ENCODE data around the gene FBXO24. TPM values are rescaled to one million over a fixed set of nuclear protein-coding genes. Genes with fewer than 3 reads are reported as not detected.

Gene FBXO24
- total and polyA plus RNA-seq, 9 of the 15 experiments (the other 6 are each of a cell fraction or from before 2014, with no cell fraction given) = 0.17 to 0.95 (median 0.50) TPM

DNA sequence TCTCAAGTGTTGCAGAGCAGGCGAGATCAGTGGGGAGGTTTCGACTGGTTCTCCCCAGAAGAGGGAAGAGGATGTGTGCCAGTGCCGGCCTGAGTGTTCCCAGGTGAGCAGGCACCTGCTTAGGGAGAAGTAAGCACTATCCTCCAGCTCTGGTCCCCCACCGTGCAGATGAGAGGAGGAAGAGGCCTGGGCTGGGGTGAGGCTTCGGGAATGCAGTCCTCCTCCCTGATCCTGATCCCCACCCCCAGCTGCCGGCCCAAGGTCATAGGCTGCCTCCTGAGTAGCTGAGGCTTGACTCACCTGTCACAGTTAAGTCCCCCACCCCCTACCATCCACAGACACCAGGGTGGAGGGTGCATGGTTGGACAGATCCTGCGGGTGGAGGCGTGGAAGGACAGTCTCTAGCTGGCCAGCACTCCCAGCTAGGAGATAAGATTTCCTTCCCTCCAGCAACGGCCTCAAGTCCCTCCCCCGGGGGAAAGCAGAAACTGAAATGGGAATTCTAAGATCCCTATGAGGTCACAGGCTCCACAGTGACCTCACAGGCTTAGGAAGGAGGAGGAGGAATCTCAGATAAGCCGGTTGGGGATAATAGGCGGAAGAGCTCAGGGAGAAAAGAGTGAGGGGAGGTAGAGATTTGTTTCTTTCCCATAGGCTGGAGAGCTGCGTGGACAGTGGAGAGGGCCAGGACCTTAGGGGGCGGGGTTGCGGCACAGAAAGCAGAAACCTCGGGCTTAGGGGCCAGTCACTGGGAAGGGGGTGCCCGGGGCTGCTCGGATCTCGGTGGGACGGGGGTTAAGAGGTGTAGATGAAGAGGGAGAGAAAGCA, 1.2 kb upstream of the FBXO24 start (continued):
- TF ChIP-seq RREB1 (CRISPR knock-in tag; IDR thresholded peaks at IDR 0.05) (no peak), ATF7 (IDR thresholded peaks at IDR 0.05) (peak; percentile 81), PML (IDR thresholded peaks at IDR 0.05; ENCODE audit: low read length) (no peak), TAF7 (tag; IDR thresholded peaks at IDR 0.05) (no peak), SIN3A (IDR thresholded peaks at IDR 0.05; ENCODE audit: borderline replicate concordance in 2 of 2, control insufficient read depth in 1 of 2, low read depth in 2 of 2, low read length in 2 of 2) (peak in 1 of 2 experiments; percentile 18; a peak in 3 of 4 replicates), SMAD1 (IDR thresholded peaks at IDR 0.05; ENCODE audit: low read depth, low read length, partially characterized antibody) (no peak), DMBX1 (CRISPR knock-in tag; IDR thresholded peaks at IDR 0.05; ENCODE audit: borderline replicate concordance) (no peak), SIN3B (IDR thresholded peaks at IDR 0.05; ENCODE audit: low read depth) (peak; percentile 42; the same call in 1 of the 2 replicates), TARDBP (IDR thresholded peaks at IDR 0.05) (0 out of 2 replicates have a peak, but pooled peaks have one; percentile 23), CCAR2 (IDR thresholded peaks at IDR 0.05; ENCODE audit: low read depth, low read length) (no peak), ELF2 (CRISPR knock-in tag; IDR thresholded peaks at IDR 0.05) (0 out of 2 replicates have a peak, but pooled peaks have one; percentile 39), SREBF1 (IDR thresholded peaks at IDR 0.05; ENCODE audit: borderline replicate concordance, low read depth, low read length) (no peak), MYBL2 (IDR thresholded peaks at IDR 0.05; ENCODE audit: low read depth) (no peak), MYBL2 (CRISPR knock-in tag; IDR thresholded peaks at IDR 0.05; ENCODE audit: borderline replicate concordance) (no peak), PTBP1 (IDR thresholded peaks at IDR 0.05; ENCODE audit: low read depth, low read length) (no peak), ZNF75A (CRISPR knock-in tag; IDR thresholded peaks at IDR 0.05) (no peak), ZNF57 (CRISPR knock-in tag; IDR thresholded peaks at IDR 0.05) (no peak), L3MBTL2 (IDR thresholded peaks at IDR 0.05) (no peak), GTF2B (IDR thresholded peaks at IDR 0.05; ENCODE audit: extremely low read depth, insufficient read length) (no peak)
- TF ChIP-seq, protein P1, sequence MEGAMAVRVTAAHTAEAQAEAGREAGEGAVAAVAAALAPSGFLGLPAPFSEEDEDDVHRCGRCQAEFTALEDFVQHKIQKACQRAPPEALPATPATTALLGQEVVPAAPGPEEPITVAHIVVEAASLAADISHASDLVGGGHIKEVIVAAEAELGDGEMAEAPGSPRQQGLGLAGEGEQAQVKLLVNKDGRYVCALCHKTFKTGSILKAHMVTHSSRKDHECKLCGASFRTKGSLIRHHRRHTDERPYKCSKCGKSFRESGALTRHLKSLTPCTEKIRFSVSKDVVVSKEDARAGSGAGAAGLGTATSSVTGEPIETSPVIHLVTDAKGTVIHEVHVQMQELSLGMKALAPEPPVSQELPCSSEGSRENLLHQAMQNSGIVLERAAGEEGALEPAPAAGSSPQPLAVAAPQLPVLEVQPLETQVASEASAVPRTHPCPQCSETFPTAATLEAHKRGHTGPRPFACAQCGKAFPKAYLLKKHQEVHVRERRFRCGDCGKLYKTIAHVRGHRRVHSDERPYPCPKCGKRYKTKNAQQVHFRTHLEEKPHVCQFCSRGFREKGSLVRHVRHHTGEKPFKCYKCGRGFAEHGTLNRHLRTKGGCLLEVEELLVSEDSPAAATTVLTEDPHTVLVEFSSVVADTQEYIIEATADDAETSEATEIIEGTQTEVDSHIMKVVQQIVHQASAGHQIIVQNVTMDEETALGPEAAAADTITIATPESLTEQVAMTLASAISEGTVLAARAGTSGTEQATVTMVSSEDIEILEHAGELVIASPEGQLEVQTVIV (CRISPR knock-in tag; IDR thresholded peaks at IDR 0.05; ENCODE audit: borderline replicate concordance) = no peak
